ENCODE measurements around the gene BCOR.

- TF ChIP-seq CTCF (conservative IDR thresholded peaks at IDR 0.05) (no peak), ZFX (IDR thresholded peaks at IDR 0.05) (no peak)
Observed at GRCh38 chrX:40083979-40084359, 13.8 kb downstream of the BCOR start.

Data from C4-2B (cell line).